Loucy (cell line): Measurements from ENCODE around the gene P2RX2.

Source experiments
- H2AFZ ChIP-seq: fragments of 200-600 bp; sonication (generic); 2 replicates; pipeline ENCODE4 v1.6.0; 2016; ENCODE audit warnings: antibody characterized with exemption, mild to moderate bottlenecking, low read length, moderate library complexity
- H3F3A ChIP-seq: fragments of 200-600 bp; 2 replicates; pipeline ENCODE4 v1.6.0; 2016; ENCODE audit warnings: antibody characterized with exemption, low read depth, mild to moderate bottlenecking
- H3K27me3 ChIP-seq: fragments of 200-600 bp; sonication (generic); 2 replicates; pipeline ENCODE4 v1.6.1; 2014; ENCODE audit warnings: low read length, mild to moderate bottlenecking; ENCODE audit not compliant: insufficient read depth, poor library complexity, severe bottlenecking
- H3K36me3 ChIP-seq: fragments of 200-600 bp; sonication (generic); 2 replicates; pipeline ENCODE4 v1.6.1; 2016; ENCODE audit warnings: low read length; ENCODE audit not compliant: insufficient read depth
- H3K4me1 ChIP-seq: fragments of 200-600 bp; sonication (generic); 2 replicates; pipeline ENCODE4 v1.5.1; 2014; ENCODE audit warnings: low read length, mild to moderate bottlenecking; ENCODE audit not compliant: insufficient read depth, poor library complexity, severe bottlenecking
- H3K4me2 ChIP-seq: fragments of 200-600 bp; sonication (generic); 2 replicates; pipeline ENCODE4 v1.6.0; 2014; ENCODE audit warnings: antibody characterized with exemption, low read length, low read depth, mild to moderate bottlenecking; ENCODE audit not compliant: poor library complexity, severe bottlenecking
- H3K4me3 ChIP-seq: fragments of 200-600 bp; sonication (generic); 2 replicates; pipeline ENCODE4 v1.5.1; 2014; ENCODE audit warnings: low read length, mild to moderate bottlenecking, mixed read lengths; ENCODE audit not compliant: poor library complexity, severe bottlenecking
- H3K79me2 ChIP-seq: fragments of 200-600 bp; sonication (generic); 2 replicates; pipeline ENCODE4 v1.6.1; 2014; ENCODE audit warnings: low read length; ENCODE audit not compliant: insufficient read depth
- H3K9ac ChIP-seq: fragments of 200-600 bp; sonication (generic); 2 replicates; pipeline ENCODE4 v1.6.0; 2014; ENCODE audit warnings: mild to moderate bottlenecking, low read depth, low read length, moderate library complexity; ENCODE audit not compliant: poor library complexity, severe bottlenecking
- H3K9me2 ChIP-seq: fragments of 200-600 bp; sonication (generic); replicated peaks from 2 replicates; pipeline ENCODE4 v1.6.1; 2016; ENCODE audit warnings: low read depth, low read length, mixed read lengths
- H3K9me3 ChIP-seq: fragments of 200-600 bp; sonication (generic); 2 replicates; pipeline ENCODE4 v1.6.1; 2014; ENCODE audit warnings: mild to moderate bottlenecking, antibody characterized with exemption, low read length, low read depth; ENCODE audit not compliant: insufficient read depth
- H4K20me1 ChIP-seq: fragments of 200-600 bp; sonication (generic); 2 replicates; pipeline ENCODE4 v1.6.0; 2014; ENCODE audit warnings: antibody characterized with exemption, low read length, mild to moderate bottlenecking; ENCODE audit not compliant: insufficient read depth, poor library complexity, severe bottlenecking
- CTCF ChIP-seq: fragments of 200-600 bp; sonication (generic); conservative IDR thresholded peaks from 2 replicates; pipeline ENCODE4 v1.5.1; 2014; ENCODE audit warnings: mild to moderate bottlenecking, antibody characterized with exemption, low read length
- EZH2phosphoT487 ChIP-seq: fragments of 200-600 bp; IDR thresholded peaks from 2 replicates; pipeline ENCODE4 v1.6.1; 2018; ENCODE audit warnings: antibody characterized with exemption, mild to moderate bottlenecking, moderate library complexity, borderline replicate concordance

The P2RX2 gene

GRCh38 chr12:132604151-132604618 lies 14.4 kb upstream of the P2RX2 start:
- Histone ChIP-seq H3K9me3 (no peaks in the 10 kb centered on the region), H3K4me2 (no peak overlapping the region), H3K9ac (no peak overlapping the region), H3K4me1 (peaks cover 6% of the 10 kb centered on the region), H3K79me2 (no peaks in the 10 kb centered on the region), H3K36me3 (no peaks in the 10 kb centered on the region), H3K27me3 (no peaks in the 10 kb centered on the region), H3K9me2 (no peaks in the 10 kb centered on the region), H4K20me1 (no peaks in the 10 kb centered on the region), H2AFZ (no peak overlapping the region), H3F3A (no peaks in the 10 kb centered on the region), H3K4me3 (no peak overlapping the region)
- no peak for TF ChIP-seq CTCF
- TF ChIP-seq EZH2phosphoT487: no peak

DNA sequence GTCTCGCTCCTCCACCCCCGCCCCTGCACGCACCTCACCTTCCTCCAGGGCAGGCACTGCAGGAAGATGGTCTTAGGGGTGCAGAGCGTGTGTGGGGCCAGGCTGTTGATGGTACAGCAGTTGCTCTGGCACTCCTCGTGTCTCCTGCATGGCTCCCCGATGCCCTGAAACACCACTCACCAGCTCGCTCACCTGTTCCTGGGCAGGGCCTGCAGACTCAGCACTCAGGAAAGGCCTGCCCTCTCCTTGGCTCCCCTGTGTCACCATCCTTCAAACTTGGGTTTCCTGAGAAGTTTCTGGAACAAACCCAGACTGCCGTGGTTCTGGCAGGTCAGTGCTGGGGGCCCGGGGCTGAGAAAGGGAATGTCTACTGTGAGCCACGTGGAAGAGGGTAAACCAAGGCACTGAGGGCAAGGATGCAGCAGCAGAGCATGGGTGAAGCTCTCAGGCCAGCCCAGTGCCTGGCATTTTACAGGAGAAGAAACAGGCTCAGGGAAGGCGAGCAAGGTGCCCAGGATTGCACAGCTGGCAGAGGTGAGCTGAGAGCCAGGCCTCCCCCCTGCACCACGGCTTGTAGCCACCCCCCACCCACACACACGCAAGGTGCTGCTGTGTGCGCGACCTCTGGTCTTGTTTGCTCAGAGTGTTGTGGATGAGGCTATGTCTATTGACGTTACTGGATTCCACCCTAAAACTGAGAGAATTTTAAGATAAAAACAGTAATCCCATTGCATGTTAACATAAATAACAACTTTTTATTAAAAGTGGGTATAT lies 13.7 kb upstream of the P2RX2 start:
- no peaks in the 10 kb centered on the region for H3K36me3 ChIP-seq
- peaks cover 5% of the 10 kb centered on the region for H3K4me1 ChIP-seq
- H3K9me3 ChIP-seq: no peaks in the 10 kb centered on the region
- TF ChIP-seq EZH2phosphoT487 (no peak), CTCF (no peak)
- H2AFZ ChIP-seq: no peak overlapping the region
- no peak overlapping the region for H3K4me2 ChIP-seq
- no peaks in the 10 kb centered on the region for H3K79me2 ChIP-seq
- H4K20me1 ChIP-seq: no peaks in the 10 kb centered on the region
- no peak overlapping the region for H3K9ac ChIP-seq
- no peaks in the 10 kb centered on the region for H3K9me2 ChIP-seq
- H3F3A ChIP-seq: no peaks in the 10 kb centered on the region
- no peak overlapping the region for H3K4me3 ChIP-seq
- H3K27me3 ChIP-seq: no peaks in the 10 kb centered on the region

DNA sequence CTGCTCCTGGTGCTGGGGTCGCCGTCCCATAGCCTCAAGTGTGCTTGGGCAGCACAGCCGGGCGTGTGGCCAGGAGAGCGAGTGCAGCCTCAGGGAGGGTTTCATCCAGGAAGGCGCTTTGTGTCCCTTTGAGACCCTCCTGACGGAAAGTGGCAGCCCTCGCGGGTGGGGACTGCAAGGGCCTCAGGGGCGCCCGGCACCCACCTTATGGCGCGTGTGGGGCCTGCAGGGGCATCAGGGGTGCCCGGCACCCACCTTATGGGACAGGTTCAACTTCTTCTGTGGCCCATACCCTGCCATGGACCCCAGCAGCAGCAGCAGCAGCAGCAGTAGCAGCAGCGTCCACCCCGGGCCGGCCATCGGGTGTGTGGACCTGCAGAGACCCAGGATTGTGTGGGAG lies 12.7 kb upstream of the P2RX2 start:
- no peaks in the 10 kb centered on the region for H4K20me1 ChIP-seq
- no peak overlapping the region for H3K4me2 ChIP-seq
- H3K4me3 ChIP-seq: no peak overlapping the region
- TF ChIP-seq CTCF (no peak), EZH2phosphoT487 (no peak)
- no peak overlapping the region for H3K9ac ChIP-seq
- no peak overlapping the region for H2AFZ ChIP-seq
- H3K9me2 ChIP-seq: no peaks in the 10 kb centered on the region
- no peaks in the 10 kb centered on the region for H3K79me2 ChIP-seq
- H3K27me3 ChIP-seq: no peaks in the 10 kb centered on the region
- H3K36me3 ChIP-seq: no peaks in the 10 kb centered on the region
- no peaks in the 10 kb centered on the region for H3F3A ChIP-seq
- no peaks in the 10 kb centered on the region for H3K4me1 ChIP-seq
- no peaks in the 10 kb centered on the region for H3K9me3 ChIP-seq
